Measurements from ENCODE around the gene SENP7.
A peak's percentile ranks its signal among the peaks of the same experiment; 100 is the strongest.
"Not testable (repeated sequence)": the region's sequence is repeated elsewhere in the genome, so short reads cannot be mapped to it uniquely, and the experiment has no call there.

The SENP7 gene

DNA sequence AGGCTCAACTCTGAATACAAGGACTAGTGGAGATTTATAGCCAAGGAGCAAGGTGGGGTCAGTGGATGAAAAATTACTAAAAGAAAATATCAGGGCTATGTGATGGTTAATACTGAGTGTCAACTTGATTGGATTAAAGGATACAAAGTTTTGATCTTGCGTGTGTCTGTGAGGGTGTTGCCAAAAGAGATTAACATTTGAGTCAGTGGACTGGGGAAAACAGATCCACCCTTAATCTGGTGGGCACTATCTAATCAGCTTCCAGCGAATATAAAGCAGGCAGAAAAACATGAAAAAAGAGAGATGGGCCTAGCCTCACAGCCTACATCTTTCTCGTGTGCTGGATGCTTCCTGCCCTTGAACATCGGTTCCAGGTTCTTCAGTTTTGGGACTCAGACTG is 14.4 kb upstream of the SENP7 start:
- DNase-seq = no peak

DNA sequence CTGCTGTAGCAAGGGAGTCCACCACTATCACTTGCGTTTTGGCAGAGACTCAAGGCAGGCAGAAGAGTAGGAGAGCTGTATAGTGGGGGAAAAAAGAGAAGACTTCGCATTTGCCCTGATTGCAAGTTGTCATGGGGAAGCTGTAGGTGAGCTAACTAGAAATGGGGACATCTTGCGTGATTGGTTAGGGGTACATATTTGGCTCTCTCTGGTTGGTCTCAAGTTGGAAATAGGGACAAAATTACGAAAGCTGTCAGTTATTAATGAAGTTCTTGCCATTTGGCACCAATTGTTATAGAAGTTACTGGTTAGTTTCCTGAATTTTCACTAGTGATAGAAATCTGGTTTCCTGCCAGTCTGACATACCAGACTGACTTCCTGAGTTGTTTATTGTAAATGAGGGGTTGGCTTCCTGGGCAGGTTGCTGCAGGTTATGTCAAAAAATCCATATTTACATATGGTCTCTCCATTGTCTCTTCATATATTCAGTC is 8.2 kb upstream of the SENP7 start:
- peak; percentile 79 for DNase-seq

DNA sequence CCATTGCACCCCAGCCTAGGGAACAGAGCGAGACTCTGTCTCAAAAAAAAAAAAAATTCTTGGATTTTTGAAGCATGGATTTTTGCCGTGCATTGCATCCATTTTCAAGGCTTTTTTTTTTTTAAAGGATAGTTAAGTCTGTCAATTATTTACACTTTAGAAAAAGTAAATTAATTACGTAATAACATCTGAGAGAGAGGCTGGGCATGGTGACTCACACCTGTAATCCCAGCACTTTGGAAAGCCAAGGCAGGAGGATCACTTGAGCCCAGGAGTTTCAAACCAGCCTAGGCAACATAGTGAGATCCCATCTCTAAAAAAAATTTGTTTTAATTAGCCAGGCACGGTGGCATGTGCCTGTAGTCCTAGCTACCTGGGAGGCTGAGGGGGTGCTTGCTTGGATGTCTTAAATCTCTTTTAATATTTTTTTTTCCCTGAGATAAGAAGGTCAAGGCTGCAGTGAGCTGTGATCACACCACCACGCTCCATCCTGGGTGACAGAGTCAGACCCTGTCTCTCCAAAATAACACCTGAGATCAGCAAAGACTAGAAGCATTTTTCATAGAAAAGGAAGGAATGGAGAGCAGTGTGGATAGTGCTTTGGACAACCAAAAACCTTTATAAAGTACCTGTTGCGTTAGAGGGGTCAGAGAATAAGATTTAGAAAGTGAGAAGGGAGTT is 6.8 kb upstream of the SENP7 start:
- no peak for DNase-seq

- peak; percentile 82 for DNase-seq
Observed at GRCh38 chr3:101518421-101518871, 5.4 kb upstream of the SENP7 start.

DNA sequence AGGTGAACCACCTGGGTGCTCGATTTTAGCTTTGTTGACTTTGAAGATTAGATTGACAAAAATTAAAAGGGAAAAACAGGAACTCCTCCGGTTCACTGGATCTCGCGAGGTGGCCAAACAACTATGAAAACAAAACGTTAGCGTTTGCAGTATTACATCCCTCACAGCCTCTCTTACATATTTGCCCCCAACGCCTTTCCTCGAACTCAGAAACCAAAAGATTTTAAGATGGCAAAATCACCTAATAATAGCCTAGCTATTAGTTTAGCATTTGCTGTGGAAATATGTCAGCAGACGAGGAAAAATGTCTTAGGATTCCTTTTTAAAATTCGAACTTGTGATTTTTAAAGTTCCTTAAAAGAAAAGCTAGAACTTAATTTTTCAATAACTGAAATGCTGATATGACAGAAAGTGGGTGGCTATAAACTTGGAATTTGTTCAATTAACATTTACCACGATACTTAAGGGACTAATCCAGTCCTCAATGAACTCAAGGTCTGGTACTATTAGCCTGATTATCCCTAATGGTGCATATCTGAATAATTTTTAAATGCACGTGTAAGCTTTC is 491 bp upstream of the SENP7 start:
- no peak for DNase-seq

GRCh38 chr3:101512396-101512645 is 691 bp downstream of the SENP7 start:
- no peak for DNase-seq

GRCh38 chr3:101509811-101510210 is 3.2 kb downstream of the SENP7 start:
- no peak for DNase-seq

- no peak for DNase-seq
Observed at GRCh38 chr3:101509281-101509680, 3.7 kb downstream of the SENP7 start.

DNA sequence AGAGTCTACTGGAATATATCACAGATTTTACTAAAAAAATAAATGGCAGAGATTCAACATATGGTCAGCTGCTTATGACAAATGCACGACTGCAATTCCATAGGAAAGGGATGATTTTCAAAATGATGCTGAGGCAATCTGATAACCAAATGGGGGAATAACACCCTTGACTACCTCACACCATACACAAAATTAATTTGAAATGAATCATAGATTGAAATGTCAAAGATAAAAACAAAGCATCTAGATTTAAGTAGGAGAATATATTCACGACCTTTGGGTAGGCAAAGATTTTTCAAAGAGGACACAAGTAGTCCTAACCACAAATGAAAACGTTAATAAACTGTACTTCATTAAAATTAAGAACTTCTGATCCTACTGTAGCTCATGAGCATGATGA is 11.2 kb downstream of the SENP7 start:
- no peak for DNase-seq

- no peak for DNase-seq
Observed at GRCh38 chr3:101500208-101500607, 12.8 kb downstream of the SENP7 start.

- DNase-seq = no peak
Observed at GRCh38 chr3:101497803-101498202, 15.2 kb downstream of the SENP7 start.

GRCh38 chr3:101495552-101495951 is 17.5 kb downstream of the SENP7 start:
- DNase-seq = no peak

DNA sequence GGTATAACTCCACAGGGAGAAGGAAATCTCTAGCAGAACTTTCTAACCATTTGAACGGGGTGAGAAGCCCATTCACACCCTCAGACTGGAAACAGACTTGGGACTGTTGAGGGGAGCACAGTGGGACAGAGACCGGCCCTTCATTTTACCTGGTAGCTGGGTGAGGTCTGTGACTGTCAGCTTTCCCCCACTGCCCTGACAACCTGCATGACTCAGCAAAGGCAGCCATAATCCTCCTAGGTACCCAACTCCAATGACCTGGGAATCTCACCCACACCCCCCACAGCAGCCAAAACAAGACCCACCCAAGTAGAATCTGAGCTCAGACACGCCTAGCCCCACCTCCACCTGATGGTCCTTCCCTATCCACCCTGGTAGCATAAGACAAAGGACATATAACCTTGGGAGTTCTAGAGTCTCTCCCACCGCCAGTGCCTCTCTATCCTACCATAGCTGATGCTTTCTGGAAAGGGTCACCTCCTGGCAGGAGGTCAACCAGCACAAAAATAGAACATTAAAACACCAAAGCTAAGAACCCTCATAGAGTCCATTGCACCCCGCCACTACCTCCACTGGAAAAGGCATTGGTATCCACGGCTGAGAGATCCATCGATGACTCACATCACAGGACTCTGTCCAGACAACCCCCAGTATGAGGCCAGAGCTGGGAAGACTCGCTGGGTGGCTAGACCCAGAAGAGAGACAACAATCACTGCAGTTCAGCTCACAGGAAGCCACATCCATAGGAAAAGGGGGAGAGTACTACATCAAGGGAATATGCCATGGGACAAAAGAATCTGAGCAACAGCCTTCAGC is 28.0 kb downstream of the SENP7 start:
- no peak for DNase-seq

- no peak for DNase-seq
Observed at GRCh38 chr3:101478980-101479379, 34.0 kb downstream of the SENP7 start.

DNA sequence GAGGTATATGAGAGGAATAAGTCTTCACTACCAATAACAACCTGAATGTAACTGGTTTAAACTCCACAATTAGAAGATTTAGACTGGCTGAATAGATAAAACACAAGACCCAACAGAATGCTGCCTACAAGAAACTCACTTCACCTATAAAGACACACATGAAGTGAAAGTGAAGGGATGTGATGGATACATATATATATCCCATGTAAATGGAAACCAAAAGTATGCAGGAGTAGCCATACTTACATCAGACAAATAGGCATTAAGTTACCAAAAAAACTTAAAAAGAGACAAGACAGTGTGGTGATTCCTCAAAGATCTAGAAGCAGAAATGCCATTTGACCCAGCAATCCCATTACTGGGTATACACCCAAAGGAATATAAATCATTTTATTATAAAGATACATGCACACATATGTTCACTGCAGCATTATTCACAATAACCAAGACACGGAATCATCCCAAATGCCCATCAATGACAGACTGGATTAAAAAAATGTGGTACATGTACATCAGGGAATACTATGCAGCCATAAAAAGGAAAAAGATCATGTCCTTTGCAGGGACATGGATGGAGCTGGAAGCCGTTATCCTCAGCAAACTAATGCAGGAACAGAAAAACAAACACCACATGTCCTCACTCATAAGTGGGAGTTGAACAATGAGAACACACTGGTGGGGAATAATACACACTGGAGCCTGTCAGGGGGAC is 38.0 kb downstream of the SENP7 start:
- not testable (repeated sequence) for DNase-seq

DNA sequence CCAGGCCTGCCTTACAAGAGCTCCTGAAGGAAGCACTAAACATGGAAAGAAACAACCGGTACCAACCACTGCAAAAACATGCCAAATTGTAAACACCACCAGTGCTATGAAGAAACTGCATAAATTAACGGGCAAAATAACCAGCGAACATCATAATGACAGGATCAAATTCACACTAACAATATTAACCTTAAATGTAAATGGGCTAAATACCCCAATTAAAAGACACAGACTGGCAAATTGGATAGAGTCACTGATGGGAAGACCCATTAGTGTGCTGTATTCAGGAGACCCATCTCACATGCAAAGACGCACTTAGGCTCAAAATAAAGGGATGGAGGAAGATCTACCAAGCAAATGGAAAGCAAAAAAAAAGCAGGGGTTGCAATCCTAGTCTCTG is 44.3 kb downstream of the SENP7 start:
- DNase-seq = not testable (repeated sequence)

DNA sequence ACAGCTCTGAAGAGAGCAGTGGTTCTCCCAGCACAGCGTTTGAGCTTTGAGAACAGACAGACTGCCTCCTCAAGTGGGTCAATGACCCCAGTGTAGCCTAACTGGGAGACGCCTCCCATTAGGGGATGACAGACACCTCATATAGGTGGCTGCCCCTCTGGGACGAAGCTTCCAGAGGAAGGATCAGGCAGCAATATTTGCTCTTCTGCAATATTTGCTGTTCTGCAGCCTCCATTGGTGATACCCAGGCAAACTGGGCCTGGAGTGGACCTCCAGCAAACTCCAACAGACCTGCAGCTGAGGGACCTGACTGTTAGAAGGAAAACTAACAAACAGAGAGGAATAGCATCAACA is 45.7 kb downstream of the SENP7 start:
- not testable (repeated sequence) for DNase-seq

DNA sequence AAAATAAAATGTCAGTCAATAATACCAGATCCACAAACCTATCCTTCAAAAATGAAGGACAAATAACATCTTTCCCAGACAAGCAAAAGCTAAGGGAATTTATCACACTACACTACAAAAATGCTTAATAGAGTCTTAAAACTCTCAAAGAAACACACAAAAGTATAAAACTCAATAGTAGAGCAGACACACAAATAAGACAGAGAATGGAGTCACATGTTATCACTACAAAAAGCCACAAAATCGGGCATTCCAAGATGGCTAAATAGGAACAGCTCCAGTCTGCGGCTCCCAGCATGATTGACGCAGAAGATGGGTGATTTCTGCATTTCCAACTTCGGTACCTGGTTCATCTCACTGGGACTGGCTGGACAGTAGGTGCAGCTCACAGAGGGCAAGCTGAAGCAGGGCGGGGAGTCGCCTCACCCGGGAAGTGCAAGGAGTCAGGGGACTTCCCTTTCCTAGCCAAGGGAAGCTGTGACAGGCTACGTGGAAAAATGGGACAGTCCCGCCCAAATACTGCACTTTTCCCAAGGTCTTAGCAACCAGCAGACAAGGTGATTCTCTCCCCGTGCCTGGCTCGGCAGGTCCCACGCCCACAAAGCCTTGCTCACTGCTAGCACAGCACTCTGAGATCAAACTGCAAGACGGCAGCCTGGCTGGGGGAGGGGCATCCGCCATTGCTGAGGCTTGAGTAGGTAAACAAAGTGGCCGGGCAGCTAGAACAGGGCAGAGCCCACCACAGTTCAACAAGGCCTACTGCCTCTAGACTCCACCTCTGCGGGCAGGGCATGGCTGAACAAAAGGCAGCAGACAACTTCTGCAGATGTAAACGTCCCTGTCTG is 46.3 kb downstream of the SENP7 start:
- DNase-seq = peak; percentile 37

- DNase-seq = no peak
Observed at GRCh38 chr3:101464235-101464634, 48.8 kb downstream of the SENP7 start.

DNA sequence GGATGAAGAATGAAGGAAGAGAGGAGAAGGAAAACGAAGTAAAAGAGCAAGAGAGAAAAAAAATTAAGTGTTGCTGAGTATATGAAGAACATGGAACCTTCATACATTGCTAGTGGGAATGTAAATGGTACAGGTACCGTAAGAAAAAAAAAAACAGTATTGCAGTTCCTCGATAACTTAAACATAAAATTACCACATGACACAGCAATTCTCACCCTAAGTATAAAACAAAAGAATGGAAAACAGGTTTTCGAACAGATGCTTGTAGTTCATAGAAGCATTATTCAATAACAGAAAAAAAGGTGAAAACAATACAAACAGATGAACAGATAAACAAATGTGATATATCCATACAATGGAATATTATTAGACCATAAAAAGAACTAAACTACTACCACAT is 51.6 kb downstream of the SENP7 start:
- no peak for DNase-seq

- no peak for DNase-seq
Observed at GRCh38 chr3:101458387-101458786, 54.6 kb downstream of the SENP7 start.

- no peak for DNase-seq
Observed at GRCh38 chr3:101454629-101455028, 58.4 kb downstream of the SENP7 start.

- DNase-seq = no peak
Observed at GRCh38 chr3:101453961-101454360, 59.1 kb downstream of the SENP7 start.

All from CD4-positive, alpha-beta T cell treated with Interleukin-10 for 1 hour (primary cell).